NCI-H524 (cell line): ENCODE results near the gene EHBP1.

Source experiments
- DNase-seq, 2 experiments: peaks; one replicate each; lab custom pipeline; 2025; lab: John Stamatoyannopoulos, UW

The EHBP1 gene

DNA sequence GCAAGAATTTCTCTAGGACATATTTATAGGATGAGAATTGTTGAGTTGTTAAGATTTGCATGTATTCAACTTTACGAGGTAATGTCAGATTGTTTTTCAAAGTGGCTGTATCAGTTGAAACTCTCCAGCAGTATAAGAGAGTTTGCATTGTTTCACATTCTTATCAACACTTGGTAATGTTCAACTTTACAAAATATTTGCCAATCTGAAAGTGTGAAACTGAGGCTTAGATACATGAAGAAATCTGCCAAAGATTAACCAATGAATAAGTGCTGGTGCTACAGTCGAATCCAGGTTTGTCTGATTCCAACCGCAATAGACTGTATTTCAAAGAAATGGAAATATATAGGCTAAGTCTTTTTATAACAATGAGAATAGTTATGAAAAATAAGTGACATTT lies 117.0 kb downstream of the EHBP1 start:
- no peak for DNase-seq

- peak; percentile 56 to 84 for DNase-seq
Measured at GRCh38 chr2:62824388-62824787, 118.9 kb downstream of the EHBP1 start.

DNA sequence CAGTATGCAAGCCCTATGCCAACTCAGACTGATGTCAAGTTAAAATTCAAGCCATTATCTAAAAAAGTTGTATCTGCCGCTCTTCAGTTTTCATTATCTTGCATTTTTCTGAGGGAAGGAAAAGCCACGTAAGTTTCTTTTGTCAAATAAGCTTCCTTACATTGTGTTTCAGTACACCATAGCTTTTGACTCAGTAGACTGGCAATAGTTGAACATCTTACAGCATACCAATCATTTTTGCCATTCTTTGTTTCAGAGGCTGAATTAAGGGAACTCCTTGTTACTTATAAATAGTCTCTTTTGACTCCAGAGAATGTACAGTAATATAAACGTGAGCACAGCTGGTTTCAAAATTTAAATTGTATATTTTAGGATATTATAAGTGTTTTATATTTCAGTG lies 120.6 kb downstream of the EHBP1 start:
- DNase-seq = no peak

- no peak for DNase-seq
Measured at GRCh38 chr2:62826953-62827675, 121.6 kb downstream of the EHBP1 start.

DNA sequence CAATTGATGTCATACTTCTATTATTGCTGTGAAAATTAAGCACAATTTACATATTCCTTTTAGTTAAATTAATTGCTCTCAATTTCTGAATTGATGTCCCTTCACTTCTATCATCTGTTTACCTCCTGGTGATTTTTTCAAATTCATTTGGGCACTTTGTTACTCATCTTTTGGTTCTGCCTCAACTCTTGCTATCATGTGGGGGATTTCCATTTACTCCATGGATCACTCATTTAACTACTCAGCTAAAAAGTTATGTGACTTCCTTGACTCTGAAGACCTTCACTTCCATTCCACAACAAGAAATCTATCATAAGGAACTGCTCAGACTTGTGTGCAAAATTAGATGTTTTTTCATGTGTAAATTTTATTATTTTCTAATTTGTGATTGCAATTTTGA lies 126.2 kb downstream of the EHBP1 start:
- no peak for DNase-seq

- DNase-seq = no peak
Measured at GRCh38 chr2:62844311-62845090, 139.0 kb downstream of the EHBP1 start.

DNA sequence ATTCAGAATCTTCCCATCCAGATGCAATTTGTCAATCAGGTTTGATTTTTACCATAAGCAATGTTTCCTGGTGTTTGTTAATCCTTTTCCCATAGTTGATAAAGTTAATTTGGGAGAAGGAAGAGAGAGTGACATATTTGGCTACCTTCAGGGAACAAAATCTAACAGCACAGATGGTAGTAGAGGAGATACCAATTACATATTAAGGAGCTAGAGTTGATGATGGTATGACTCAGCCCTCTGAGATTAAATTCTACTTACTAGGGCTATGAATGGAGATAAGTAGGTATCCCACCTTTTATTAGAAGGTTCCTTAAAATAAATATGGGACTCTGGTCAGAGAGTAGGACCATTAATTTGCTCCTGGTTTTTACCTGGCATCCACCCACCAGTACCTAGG lies 139.7 kb downstream of the EHBP1 start:
- peak; percentile 7 to 64 for DNase-seq

GRCh38 chr2:62852254-62852653 lies 146.7 kb downstream of the EHBP1 start:
- no peak for DNase-seq

- DNase-seq = no peak
Measured at GRCh38 chr2:62854600-62855514, 149.3 kb downstream of the EHBP1 start.

DNA sequence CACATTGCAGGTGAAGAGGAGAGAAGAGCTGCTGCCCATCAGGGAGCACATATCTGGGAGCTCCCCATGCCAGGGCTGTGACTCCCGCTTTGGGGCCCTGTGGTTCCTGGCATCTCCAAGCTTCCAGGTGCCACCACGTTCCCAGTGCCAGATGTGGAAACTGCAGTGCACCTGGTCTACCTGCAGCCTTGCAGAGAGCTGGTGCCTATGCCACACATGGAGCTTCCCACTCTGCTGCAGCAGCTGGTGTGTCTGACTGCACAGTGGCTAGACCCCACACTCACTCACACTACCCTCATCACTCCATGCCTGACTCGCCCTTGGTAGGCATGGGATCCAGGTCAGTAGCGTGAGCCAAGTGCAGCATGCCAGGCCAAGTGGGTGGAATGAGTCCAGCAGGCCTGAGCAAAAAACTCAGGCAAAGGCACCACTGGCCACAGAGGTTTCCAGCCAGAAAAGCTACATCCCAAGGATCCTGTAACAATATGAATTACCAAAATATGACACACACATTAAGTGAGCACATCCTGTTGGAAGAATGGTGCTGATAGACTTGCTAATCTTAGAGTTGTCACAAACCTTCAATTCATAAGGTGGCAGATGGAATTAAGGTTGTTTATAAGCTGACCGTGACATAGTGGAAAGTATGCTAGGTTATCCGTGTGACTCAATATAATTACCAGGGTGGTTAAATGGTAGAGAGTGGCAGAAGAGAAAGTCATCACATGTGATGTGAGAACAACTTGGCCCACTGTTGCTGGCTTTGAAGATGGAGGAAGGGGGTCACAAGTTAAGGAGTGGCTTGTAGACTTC lies 150.9 kb downstream of the EHBP1 start:
- DNase-seq = no peak

DNA sequence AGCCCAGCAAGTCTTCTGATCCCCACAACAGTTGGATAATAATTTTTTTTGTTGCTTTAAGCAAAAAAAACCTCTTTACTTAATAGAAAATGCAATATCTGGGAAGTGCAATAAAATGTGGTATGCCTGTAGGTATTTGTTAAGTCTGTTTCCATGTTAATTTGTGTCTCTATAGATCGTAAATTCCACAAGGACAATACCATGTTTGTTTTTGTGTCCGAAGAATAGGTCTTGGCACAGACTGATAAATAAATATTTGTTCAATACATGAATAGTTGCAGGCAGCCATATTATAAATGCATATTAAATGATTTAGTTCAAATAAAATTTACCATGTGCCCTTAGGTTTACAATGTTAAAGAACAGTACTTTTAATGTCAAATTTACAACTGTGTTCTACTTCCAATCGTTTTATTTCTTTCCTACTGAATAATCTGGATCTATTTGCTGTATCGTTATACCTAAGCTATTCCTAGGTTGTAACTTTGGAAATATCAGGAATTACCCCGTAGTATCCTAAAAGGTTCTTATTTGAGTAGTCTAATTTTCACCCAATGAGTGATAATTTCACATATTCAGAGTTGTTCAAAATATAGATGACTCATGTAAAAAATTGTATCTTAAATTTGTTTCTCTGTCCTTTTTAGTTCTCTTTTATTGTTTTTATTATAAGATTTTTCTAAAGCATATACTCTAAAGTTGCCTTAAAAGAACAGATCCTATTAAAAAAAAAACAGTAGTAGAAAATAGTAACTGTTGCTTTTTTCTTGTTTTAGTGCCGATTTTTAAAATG lies 151.8 kb downstream of the EHBP1 start:
- DNase-seq = no peak

GRCh38 chr2:62858231-62858832 lies 152.8 kb downstream of the EHBP1 start:
- no peak for DNase-seq

GRCh38 chr2:62868947-62869346 lies 163.4 kb downstream of the EHBP1 start:
- no peak for DNase-seq

DNA sequence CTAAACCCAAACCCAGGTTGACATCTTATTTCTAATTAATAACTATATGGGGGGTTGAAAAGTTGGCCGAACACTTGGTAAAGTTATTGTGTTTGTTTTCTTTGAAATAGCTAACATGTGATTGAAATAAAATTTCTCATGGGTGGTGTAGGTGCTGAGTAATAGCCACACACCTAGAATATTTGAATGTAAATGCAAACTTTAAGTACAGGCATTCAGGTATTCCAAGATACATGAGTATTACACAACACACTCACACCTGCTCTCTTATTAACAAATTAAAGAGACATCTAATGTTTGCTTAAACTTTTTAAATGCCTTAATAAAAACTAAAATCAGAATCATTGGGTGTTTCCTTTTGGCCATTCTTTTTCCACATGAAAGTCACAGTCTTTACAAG lies 165.5 kb downstream of the EHBP1 start:
- no peak for DNase-seq

DNA sequence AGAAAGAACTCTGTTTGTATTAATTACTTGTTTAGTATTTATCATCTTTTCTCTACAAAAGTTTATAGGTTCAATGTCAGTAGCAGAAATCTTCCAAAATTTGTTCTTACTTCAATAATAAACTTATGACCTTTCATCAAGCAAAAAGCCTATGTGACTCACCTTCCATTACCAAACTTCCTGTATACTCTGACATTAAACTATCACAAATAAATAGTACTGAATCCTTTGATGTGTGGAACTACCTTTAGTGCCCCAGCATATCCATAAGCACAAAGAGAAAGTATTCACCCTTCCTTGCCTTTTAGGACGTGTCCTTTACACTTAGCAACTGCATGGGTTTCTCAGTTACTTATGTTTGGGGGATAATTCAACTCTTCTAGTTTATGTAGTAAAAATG lies 166.0 kb downstream of the EHBP1 start:
- no peak for DNase-seq

GRCh38 chr2:62873603-62874002 lies 168.1 kb downstream of the EHBP1 start:
- DNase-seq = no peak

DNA sequence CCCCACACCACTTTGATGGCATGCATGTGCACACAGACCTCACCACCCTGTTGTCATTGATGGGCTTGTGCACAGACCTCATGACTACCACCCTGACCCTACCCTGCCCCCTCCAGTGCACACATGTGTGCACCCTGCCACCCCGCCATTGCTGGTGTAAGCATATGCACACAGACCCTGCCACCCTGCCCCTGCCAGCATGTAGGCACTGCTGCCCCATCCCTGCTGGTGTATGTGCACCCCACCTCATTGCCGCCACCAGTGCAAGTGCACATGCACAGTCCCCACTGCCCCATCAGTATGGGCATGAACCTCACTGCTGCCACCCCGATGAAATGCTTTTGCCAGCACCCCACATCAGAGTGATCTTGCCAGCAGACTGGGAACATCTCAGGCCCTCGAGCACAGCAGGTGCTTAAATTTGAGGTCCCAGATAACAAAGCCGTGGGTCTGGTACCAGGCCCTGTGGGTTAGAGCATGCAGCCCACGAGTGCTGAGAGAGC lies 169.4 kb downstream of the EHBP1 start:
- no peak for DNase-seq

- DNase-seq = no peak
Measured at GRCh38 chr2:62881162-62881795, 175.8 kb downstream of the EHBP1 start.

DNA sequence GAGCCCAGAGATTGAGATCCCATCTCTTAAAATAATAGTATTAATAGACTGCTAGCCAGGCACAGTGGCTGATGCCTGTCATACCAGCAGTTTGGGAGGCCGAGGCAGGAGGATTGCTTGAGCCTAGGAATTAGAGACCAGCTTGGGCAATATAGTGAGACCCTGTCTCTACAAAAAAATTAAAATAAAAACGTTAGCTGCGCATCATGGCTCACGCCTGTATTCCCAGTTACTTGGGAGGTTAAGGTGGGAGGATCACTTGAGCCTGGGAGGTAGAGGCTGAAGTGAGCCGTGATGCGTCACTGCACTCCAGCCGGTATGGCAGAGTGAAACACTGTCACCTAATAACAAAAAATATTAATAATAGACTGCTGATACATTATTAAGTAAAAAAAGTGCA lies 178.1 kb downstream of the EHBP1 start:
- no peak for DNase-seq

DNA sequence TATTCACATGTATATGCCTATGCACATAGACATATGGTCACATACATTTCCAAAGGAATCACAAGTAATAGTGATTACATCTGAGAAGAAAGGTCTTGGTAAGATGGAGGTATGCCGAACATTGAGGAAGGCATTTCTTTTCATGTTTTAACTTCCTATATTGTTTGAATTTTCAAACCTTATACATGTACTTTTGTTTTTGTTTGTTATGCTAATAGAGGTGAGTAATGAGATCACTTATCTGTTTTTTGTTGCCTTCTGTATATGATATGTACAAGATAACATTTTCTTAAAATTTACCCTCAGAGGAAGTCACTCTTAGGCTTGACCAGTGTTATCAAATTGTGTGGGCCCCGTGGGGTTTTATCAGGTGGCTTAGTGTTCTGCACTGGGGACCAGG lies 178.6 kb downstream of the EHBP1 start:
- no peak for DNase-seq
